Measurements from ENCODE around the gene SLMAP.

- TF ChIP-seq POLR2AphosphoS5 (IDR thresholded peaks at IDR 0.05; ENCODE audit: low read depth) = no peak
- no peak for TF ChIP-seq EZH2 (IDR thresholded peaks at IDR 0.05; ENCODE audit: low read depth, unreplicated experiment)
- TF ChIP-seq CTCF (conservative IDR thresholded peaks at IDR 0.05; ENCODE audit: low read depth in 2 of 2) = no peak
- TF ChIP-seq NANOG (IDR thresholded peaks at IDR 0.05; ENCODE audit: borderline replicate concordance) = no peak
- no peak for TF ChIP-seq ETS1 (IDR thresholded peaks at IDR 0.05)
These were observed 70.3 kb downstream of the SLMAP start for GRCh38 chr3:57826245-57826951.
